Kidney tubule cell (primary cell): ENCODE results near the gene EXD3.

Experiments
- DNase-seq: peaks from one replicate; pipeline ENCODE4 v3.0.0-alpha.2; 2018; ENCODE audit warnings: low spot score

EXD3 gene

DNA sequence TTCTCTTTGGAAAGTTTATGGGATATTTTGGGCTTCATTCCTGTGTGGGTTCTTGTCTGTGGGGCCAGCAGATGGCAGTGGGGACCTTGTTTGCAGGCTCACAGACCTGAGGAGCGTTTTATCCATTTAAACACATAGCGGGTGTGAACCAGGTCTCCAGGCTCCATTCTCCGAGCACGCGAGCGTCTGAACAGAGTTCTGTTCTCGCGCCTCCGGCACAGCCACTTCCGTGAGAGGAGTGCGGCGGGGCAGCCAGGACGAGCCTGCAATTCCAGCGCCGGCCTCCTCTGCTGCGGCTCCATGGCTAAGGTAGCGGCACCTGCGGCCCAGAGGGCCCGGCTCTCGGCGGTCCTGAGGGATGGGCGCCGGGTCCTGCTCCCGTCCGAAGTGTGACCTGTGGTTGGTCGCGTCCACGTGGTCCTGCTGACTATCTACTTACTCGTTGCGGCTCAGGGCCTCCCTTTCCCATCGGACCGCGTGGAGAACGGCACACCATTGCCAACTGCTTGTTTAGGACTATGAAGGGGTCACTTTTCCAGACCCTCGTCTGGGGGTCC is 128.2 kb downstream of the EXD3 start:
- peak; percentile 23 for DNase-seq

DNA sequence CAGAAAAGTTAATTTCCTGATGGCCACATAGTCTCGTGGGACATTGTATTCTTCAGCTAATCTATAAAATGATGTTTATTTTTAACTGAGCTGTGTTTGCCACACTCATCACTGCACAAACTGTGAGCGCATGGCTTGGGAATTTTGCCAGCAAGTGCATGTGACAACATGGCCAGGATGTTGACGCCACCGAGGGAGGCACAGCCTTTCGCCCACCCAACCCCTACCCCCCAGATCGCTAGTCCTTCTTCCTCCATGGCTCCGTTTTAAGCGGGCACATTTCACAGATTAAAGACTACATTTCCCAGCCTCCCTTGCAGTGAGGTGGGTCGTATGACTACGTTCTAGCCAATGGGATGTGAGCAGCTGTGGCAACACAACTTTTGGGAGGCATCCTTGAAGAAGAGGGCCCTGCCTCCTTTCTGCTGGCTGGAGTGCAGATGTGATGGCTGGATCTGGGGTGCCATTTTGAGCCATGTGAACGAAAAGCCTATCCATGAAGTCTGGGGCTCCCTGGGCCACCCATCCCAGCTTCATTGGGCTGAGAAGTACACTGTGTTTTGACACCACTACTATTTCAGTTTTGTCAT is 128.8 kb downstream of the EXD3 start:
- DNase-seq = peak; percentile 70

DNA sequence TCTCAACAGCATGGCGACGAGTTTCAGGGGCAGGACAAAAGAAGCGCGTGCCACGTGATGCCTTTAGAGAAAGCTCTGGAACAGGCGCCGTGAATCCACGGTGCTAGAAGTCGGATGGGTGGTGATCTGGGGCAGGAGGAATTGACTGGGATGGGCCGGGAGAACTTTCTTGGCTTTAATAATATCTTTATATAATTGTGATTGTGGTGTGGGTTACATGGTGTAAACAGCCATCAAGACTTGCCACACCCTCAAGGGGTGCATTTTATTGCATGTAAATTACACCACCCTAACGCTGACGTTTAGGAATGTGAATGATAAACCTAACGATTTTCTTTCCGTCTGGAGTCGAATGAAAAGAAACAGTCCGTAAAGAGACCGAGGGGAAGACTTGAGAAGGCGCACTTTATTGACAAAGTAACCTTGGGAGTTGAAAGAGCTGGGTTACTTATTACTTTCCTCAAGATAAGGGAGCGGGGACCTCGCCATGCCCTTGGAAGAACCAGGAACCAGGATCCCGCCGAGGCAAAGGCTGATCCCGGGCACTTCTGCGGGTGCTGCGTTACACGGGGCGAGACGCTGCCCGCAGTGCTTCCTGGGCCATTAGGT is 129.4 kb downstream of the EXD3 start:
- peak; percentile 35 for DNase-seq

DNA sequence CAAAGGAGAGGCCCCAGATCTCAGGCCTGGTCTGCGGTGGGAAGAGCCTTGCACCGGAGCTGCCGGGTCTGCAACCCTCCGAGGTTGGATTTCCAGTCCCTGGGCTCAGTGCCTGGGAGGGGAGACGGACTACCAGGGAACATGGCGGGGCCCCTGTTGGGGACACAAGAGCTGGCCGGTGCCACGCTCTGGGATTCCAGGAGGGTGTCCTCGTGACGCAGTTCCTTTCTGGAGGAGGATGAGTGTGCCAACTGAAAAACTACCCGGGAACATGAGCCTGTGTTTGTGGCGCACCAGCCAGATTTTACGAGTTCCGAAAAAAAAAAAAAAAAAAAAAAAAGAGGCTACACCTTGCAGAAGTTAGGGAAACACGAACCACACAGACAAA is 129.9 kb downstream of the EXD3 start:
- no peak for DNase-seq

DNA sequence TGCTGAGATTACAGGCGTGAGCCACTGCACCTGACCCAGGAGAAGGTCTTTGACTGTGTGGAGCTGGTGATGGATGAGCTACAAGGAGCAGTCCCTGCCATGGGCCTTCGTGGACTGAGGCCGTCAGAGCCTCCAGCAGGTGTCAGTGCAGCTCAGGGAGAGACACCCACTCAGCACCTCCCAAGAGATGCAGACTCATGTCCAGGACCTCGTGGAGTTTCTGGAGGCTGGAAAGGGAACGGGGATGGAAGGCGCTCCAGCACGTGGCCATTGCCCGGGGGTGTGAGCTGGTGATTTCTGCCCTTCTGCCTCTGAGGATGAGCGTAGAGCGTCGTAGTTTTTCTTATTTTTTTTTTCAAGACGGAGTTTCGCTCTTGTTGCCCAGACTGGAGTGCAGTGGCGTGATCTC is 136.0 kb downstream of the EXD3 start:
- peak; percentile 76 for DNase-seq

DNA sequence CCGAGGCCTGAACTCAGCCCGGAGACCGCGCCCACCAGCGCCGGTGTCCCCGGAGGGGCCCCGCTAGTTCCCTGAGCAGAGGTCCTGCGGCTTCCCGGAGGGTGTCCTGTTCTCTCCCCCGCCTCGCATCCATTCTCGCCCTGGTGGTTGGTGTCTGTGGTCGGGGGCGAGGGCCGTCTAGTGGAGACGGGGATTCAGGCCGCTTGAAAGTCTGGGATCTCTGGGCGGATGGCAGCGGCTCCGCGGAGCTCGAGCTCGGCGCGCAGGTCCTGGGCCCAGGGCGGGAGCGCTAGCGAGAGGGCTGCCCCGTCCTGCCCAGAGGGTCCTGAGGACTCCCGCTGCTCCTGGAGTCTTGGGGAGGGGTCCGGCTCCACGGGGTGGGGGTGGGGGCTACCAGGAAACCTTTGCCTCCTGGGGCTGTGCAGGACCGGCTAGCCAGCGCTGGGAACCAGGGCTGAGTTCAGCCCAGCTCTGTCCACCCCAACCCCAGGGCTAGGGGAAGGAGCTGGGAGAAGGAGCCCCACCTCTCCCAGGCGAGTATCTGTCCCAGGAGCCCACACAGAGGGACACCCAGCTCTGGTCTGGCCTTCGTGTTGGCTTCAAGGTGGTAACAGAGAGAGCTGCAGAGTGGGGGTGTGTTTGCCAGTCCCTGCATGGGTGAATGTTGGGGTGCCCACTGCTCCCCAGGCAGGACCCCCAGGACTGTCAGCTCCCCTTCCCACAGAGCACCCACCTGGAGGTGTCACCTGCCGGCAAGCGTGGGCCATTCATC is 141.4 kb downstream of the EXD3 start:
- DNase-seq = no peak

DNA sequence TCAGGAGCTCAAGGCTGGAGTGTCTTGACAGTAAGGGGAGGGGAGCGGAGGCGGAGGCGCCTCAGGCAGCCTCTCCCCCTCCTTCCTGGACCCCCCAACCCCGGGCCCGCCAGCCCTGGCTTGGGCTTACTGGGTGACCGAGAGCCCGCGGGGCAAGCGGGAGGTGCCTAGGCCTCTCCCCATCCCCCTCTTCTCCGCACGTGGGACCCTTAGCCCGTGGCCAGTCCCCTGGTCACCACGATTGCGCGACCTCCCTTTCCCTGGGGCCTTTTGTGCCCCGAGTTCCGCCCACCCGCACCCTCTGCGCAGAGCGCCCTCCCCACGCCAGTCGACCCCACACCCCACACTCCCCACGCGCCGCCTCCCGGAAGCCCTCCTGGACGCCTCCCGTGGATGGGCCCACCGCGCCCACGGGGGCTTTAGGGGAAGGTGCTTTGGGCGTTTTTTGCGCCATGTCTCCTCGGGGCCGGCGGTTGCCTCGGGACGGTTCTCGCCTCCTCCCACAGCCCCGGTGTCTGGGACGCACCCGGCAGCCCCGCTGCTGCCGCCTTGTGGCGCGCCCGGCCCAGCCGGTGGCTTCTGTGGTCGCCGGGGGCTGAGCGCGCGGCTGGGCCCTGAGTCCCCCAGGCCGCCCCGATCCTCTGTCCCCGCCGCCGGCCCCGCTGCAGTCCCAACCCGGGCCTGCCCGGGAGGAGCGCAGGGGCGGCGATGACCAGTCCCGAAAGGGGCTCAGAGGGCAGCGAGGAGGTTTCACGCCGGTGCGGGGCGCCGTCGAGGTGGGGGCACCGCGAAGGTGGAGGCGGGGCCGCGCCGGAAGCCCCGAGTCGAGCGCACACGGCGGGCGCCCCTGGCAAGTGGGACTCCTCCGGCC is 142.3 kb downstream of the EXD3 start:
- DNase-seq = no peak

DNA sequence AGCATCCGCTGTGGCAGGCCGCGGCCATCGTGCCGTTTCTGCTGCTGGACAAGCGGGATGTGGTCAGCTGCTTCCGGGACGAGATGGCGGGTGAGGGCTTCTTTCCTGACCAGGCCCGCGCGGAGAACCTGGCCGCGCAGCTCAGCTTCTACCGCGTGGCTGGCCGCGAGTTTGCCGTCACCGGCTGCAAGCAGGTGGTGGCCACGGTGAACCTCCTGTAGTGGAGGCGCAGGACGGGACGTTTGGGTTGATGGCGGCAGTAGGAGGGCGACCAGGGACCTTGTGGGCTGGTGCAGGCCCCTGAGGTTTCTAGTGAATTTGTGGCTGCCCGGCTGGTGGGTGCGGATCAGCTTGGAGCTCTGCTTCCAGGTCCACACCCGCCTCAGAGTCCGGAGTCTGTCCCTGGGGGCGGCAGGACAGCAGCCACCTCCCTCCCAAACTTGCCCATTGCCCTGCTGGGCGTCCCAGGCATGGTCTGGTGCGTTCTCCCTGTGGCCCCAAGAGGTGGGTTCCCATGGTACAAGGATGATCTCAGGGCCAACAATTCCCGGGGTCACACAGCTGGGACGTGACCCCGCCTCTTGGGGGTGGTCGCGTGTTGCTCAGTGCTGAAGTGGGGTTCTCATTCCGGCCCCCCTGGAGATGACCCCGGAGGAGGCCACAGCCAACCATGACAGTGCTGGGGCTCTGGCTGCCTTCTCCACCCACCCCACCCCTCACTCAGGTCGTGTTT is 143.1 kb downstream of the EXD3 start:
- DNase-seq = no peak

DNA sequence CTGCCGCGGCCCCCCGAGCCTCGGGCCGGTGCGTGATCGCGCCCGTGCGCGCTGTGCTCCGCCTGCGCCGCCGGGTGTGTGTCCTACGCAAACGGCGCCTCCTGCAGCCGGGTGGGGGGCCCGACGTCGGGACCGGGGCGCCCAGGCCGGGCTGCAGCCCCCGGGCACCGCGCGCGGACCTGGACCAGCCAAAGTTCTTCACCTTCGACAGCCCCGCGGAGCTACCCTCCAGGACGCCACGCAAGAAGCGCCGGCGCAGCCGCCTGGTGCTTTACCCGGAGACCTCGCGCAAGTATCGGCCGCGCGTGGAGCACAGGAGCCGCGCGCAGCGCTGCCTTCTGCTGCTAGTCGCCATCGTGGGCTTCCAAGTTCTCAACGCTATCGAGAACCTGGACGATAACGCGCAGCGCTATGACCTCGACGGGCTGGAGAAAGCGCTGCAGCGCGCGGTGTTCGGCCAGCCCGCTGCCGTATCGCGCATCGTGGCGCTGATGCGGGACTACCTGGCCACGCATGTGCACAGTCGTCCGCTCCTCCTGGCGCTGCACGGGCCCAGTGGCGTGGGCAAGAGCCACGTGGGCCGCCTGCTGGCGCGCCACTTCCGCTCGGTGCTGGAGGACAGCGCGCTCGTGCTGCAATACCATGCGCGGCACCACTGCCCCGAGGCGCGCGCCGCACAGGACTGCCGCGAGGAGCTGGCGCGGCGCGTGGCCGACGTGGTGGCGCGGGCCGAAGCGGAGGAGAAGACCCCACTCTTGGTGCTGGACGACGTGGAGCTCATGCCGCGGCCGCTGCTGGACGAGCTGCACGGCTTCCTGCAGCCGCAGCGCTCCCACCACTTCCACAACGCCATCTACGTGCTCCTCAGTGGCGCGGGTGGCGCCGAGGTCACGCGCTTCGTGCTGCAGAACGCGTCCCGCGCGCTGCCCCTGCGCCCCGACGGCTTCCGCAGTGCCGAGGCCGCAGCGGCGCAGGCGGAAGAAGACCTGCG is 143.9 kb downstream of the EXD3 start:
- DNase-seq = no peak

DNA sequence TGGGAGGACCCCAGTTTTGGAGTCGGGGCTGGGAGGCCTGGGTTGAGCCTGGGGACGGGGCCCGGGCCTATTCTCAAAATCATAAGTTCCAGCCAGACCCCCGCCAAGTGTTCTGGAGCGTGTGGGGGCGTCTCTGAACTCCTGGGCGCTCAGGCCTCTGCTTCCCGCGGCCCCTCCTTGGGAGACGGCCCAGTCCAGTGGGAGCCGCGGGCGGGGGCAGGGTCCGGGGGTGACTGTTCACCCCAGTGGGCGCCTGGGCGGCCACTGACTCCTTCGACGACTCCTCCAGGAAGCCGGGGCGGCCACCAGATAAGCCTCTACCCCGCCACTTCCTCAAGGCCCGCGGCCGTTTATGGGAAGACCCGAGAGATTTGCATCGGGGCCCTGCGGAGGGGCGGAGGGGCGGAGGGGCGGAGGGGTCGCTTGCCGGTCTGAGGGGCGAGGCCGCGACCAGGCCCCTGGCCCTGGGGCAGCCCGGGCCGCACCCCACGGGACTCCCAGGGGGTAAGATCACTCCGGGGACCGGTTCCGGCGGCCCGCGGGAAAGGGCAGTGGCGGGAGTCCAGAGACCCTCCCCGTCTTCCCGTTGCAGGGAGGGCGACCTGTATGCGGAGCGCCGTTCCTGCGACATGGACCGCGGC is 144.8 kb downstream of the EXD3 start:
- DNase-seq = peak; percentile 35

DNA sequence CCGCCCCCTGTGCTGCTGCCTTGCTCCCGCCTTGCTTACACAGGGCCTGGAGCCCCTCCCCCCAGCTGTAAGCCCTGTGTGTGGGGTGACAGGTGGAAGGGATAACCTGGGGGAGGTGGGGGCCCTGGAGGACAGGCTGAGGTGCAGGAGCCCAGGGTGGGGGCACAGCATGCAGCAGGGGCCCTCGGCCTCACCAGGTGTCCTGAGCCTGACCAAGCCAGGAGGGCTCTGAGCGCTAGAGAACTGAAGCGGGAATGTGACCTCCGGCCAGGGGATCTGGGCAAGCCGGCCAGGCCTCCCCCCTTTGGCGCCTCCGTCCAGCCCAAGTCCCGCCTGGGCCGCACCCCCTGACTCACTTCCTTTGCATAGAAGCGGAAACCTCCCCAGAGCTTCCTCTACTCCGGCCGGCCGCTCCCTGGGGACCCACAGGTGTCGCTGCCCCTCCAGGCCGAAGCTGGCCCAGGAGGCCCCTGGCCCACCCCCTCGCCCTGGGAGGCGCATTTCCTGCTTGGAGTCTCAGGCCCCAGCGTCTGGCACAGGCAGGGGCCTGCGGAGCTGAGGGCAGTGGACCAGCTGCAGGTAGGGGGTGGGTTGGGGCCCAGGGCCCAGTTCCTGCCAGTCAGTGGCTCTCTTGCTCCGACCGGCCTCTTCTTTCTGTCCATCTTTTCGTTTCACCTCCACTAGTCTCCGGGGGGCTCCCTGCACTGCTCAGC is 145.5 kb downstream of the EXD3 start, which contains the start of gene TOR4A:
Gene TOR4A (plus strand): TSS at position 398 of the 713 bp plus-strand sequence. CDS start 964 bp downstream, outside the sequence.
- DNase-seq = peak; percentile 96

DNA sequence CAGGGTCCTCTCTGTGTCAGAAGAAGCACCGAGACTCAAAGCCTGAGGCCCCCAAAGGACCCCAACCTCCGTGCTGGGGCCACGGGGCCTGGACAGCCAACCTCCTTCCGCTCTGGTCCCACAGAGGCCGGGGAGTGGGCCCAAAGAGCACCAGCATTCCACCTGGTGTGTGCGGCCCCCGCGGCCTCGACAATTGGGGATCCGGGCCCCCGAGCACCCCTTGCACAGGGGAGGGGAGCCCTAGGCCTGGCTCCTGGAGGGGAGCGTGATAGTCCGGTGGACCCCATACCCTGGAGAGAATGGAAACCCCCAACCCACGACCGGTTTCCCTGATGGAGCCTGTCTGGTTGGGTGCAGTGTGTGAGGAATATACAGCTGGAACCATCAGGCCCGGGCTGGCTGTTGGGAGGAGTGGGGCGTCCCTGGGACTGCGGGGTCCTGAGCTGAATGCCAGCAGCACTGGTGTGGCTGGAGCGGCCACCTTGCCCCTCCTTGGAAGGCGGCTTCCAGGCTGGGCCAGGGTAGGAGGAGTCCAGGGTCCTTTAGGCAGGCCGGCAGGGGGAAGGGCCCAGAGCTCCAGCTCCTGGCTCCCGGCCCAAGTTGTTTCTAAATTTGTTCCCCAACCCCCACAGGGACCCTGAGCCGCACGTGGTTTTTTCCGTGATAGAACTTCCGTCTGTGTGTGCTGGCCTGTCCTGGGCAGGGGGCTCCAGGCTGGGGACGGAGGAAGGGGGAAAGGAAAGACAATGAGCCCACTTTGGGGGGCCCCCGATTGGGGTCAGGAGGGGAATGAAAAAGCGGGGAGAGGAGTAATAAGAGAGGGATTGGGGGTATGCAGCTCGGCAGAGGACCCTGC is 146.3 kb downstream of the EXD3 start:
- DNase-seq = peak; percentile 53

DNA sequence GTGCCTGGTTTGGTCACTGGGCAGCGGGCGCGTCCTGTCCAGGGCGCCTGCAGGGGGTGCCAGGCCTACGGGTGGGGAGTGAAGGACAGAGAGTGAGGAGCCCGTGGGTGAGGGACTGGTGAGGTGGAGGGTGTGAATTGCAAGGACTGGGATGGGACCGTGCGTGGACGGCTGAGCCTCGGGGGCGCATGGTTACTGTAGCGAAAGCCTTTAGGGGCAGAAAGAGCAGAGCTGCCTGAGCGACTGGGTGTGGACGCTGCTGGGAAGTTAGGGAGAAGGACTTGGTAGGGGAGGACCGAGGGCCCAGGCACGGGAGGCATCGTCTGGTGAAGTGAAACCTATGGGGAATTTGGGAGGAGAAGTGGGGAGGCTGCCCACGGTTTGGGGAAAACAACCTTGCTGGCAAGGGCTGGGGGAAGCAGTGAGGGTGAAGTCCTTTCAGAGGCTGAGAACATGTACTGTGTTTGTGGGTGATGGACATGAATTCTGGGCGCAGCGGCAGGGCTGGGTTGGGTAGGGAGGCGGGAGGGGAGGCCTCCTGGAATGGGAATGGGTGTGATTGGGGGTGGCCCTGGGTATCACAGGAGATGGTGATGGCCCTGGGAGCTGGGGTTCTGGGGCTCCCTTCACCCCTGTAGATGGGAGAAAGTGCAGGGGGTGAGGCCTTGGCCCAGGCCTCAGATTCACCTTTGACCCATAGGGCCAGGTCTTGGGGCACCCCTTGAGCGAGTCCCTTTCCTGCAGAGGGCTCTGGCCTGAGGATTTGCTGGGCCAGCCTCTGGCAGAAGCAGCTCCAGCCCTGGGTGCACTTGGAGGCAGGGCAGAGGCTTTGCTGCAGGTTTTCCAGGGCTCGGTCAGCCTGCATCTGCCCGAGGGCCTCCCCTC is 147.1 kb downstream of the EXD3 start:
- DNase-seq = no peak

DNA sequence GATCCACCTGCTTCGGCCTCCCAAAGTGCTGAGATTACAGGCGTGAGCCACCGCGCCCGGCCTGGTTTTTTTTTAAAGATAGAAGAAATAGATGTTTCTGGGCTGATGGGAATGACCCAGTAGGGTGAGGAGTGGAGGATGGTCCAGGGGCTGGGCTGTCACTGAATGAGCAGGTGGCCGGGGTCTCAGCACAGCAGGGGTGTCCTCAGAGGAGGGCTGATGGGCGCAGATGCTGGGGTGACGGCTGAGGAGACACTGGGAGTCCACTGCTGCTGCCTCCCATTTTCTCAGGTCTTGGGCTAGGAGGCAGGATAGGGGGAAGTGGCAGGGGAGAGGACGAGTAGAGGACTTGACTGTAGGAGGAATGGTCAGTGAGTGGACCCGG is 147.8 kb downstream of the EXD3 start:
- DNase-seq = no peak

DNA sequence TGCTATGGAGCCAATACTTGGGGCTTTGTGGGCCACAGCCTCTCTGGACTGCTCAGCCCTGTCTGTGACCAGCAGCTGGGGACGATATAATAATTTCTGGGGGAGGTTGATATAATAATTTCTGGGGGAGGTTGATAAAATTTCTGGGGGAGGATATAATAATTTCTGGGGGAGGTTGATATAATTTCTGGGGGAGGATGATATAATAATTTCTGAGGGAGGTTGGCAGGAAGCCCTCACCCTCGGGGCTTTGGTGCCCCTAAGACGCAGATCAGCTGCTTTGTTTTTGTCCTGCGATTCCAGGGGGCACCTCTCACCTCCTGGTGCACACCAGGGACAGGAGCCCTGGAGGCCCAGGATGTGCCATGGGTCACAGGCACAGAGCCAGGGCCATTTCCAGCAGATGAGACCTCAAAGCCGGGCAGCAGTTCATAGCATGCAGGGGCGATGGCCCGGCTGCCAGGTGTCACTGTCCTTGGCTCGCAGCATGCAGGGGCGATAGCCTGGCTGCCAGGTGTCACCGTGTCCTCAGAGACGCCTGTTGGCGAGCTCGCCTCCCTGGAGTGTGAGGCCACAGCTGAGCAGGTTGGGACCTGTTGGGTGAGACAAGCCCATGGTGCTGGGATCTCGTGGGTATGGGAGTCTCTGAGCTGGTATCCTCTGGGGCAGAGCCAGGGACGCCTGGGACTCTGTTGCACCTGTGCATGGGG is 149.2 kb downstream of the EXD3 start:
- DNase-seq = no peak

DNA sequence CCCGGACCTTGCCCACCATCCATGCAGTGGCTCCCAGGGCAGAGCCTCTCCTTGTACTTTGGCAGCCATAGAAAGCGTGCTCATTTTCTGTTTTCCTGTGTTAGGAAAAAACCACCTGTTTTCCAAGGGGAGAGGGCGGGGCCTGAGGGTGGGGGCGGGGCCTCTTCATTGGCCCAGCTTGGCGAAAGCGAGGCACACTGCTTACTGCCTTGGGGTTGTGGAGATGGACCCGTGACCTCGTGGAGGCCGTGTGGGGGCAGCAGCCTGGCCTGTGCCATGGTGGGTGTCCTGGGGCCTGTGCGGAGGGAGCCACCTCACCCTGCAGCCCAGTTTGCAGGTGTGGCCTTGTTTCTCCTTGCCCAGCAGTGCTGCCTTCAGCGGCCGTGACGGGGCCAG is 149.9 kb downstream of the EXD3 start:
- DNase-seq = no peak
